Kidney glomerular epithelial cell (primary cell): ENCODE results near the gene ZNF609.

Experiments used
- DNase-seq: peaks from one replicate; lab custom pipeline; 2025; lab: John Stamatoyannopoulos, UW

Gene ZNF609, protein sequence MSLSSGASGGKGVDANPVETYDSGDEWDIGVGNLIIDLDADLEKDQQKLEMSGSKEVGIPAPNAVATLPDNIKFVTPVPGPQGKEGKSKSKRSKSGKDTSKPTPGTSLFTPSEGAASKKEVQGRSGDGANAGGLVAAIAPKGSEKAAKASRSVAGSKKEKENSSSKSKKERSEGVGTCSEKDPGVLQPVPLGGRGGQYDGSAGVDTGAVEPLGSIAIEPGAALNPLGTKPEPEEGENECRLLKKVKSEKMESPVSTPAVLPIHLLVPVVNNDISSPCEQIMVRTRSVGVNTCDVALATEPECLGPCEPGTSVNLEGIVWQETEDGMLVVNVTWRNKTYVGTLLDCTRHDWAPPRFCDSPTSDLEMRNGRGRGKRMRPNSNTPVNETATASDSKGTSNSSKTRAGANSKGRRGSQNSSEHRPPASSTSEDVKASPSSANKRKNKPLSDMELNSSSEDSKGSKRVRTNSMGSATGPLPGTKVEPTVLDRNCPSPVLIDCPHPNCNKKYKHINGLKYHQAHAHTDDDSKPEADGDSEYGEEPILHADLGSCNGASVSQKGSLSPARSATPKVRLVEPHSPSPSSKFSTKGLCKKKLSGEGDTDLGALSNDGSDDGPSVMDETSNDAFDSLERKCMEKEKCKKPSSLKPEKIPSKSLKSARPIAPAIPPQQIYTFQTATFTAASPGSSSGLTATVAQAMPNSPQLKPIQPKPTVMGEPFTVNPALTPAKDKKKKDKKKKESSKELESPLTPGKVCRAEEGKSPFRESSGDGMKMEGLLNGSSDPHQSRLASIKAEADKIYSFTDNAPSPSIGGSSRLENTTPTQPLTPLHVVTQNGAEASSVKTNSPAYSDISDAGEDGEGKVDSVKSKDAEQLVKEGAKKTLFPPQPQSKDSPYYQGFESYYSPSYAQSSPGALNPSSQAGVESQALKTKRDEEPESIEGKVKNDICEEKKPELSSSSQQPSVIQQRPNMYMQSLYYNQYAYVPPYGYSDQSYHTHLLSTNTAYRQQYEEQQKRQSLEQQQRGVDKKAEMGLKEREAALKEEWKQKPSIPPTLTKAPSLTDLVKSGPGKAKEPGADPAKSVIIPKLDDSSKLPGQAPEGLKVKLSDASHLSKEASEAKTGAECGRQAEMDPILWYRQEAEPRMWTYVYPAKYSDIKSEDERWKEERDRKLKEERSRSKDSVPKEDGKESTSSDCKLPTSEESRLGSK (N-terminal part only)

GRCh38 chr15:64460206-64460723, at the start of gene ZNF609:
Gene ZNF609, plus strand, starts transcription at chr15:64460578. Its CDS starts 38,842 bp downstream, at chr15:64499420.
- peak; percentile 73 for DNase-seq

DNA sequence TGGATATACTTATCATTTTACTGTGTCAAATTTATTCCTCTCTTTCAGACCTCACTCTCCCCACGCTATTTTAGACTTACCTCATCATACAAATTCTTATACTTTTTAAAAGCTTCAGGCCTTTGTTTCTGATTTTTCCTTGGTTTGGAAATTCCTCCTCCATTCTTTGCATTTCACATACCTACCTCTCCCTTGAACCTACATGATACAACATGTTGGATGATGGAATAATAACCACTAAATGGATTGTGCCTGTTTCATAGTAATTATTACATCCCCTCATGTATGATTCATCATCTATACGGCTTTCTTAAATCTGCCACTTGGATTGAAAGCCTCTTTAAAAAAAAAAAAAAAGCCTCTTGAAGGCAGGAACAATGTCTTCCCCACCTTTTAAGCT, 48.2 kb upstream of the ZNF609 start:
- no peak for DNase-seq

GRCh38 chr15:64422697-64423096, 37.7 kb upstream of the ZNF609 start:
- DNase-seq: no peak

- no peak for DNase-seq
Observed at GRCh38 chr15:64423970-64424369, 36.4 kb upstream of the ZNF609 start.

GRCh38 chr15:64425221-64425620, 35.2 kb upstream of the ZNF609 start:
- no peak for DNase-seq

DNA sequence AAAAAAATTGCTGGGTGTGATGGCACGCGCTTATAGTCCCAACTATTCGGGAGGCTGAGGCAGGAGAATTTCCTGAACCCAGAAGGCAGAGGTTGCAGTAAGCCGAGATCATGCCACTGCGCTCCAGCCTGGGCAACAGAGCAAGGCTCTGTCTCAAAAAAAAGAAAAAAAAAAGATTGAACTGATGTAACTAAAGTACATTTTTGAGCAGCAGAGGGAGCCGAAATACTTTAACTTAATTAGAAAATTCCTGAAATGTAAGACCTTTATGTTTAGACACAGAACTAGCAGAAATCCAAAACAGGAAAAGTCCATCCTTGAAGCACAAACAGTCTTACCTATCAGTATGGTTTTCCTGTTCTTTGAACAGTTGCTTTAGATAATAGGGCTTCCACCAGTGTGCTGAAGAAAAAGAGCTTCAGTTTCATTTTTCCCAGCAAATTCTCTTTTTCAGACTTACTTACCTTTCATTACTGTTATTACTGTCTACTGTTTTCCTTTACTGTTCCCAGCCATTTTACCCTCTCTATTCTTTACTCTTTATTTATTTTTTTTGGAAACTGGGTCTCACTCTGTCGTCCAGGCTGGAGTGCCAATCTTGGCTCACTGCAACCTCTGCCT, 33.4 kb upstream of the ZNF609 start:
- DNase-seq: peak; percentile 16

- no peak for DNase-seq
Observed at GRCh38 chr15:64429448-64429847, 30.9 kb upstream of the ZNF609 start.

- DNase-seq: no peak
Observed at GRCh38 chr15:64430000-64430735, 30.2 kb upstream of the ZNF609 start.

GRCh38 chr15:64437982-64438381, 22.4 kb upstream of the ZNF609 start:
- no peak for DNase-seq

- no peak for DNase-seq
Observed at GRCh38 chr15:64438653-64439447, 21.5 kb upstream of the ZNF609 start.

DNA sequence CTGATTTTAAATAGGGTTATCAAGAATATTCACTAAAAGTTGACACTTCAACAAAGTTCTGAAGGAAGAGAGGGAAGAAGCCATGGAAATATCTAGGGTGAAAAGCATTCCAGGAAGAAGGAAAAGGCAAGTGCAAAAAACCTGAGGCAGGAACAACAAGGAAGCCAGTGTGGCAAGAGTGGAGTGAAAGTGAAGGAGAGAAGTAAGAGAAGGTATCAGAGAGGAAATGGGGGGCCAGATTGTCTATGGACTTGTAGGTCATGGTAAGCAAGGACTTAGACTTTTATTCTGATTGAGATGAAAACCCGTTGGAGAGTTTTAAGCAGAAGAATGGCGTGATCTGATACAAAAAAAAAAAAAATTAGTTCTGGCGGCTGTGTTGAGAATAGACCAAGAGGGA, 18.5 kb upstream of the ZNF609 start:
- DNase-seq: no peak

DNA sequence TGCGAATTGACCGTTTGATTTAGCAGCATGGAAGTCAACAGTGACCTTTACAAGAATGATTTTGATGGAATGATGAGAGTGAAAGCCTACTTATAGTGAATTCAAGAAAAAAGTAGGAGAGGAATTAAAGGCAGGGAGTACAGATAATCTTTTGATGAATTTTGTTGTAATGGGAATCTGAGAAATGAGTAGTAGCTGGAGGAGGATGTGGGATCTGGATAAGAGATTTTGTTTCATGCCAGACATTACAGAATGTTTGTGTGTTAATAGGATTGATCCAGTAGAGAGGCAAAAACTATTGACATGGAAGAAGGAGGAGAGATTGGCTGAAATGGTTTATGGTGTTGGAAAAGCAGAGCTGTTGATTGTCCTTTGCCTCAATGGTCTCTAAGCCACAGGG, 17.4 kb upstream of the ZNF609 start:
- no peak for DNase-seq

GRCh38 chr15:64443747-64444621, 16.4 kb upstream of the ZNF609 start:
- peak; percentile 97 for DNase-seq

- DNase-seq: no peak
Observed at GRCh38 chr15:64444836-64445235, 15.5 kb upstream of the ZNF609 start.

- DNase-seq: no peak
Observed at GRCh38 chr15:64447536-64448315, 12.7 kb upstream of the ZNF609 start.

DNA sequence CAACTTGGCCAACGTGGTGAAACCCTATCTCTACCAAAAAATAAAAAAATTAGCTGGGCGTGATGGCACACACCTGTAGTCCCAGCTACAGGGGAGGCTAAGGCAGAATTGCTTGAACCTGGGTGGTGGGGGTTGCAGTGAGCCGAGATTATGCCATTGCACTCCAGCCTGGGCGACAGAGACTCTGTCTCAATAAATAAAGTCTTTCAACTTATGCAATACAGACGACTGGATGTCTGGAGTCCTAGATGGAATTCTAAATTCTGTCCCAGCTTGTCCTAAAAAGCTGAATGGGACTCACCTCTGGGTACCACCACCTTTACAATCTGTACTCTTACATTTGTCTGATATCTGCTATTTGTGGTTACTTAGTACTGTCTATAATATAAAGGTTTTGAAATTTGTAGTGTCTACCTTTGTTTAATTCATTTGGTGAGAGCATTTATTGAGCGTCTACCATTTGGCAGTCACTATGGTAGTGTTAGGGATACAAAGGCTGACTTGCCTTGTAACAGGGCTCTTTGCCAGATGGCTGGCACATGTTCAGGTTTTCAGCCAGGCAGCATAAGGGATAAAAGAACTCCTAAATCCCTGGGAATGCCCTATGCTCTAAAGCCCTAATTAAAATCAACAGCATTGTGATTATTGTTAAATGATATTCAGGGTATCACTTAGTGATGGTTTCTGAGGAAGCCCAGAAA, 7.2 kb upstream of the ZNF609 start:
- DNase-seq: no peak

DNA sequence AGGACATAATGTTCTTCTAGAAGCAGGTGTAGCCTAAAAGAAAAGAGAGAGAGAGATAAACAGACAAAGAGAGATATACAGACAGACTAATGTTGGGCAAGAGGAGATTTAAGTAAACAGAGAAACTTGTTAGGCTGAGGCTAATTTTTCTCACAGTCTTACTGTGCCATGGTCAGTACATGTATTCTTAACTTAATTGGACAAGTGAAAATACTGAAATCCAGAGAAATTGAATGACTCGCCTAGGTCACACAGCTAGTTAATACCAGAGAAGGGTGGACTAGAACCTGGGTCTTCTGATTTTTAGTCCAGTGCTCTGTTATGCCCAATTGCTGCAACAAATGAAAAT, 6.7 kb upstream of the ZNF609 start:
- no peak for DNase-seq

DNA sequence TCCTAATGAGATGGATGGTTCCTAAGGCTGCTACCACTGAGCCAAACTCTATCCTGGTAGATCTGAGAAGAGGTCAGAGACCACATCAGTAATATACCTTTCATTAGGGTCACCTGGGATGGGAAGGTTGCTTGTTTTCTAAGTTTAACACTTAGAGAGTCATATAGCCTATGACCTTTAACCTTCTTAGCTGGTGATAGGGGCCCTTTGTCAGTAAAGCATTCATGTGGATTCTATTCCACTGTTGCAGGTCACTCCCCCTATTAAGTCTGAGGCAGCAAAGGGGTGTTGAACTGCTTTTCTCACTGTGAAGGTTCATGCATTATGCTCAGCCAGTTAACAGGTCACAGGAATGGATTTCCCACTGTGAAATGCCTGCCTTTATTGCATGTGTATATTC, 6.1 kb upstream of the ZNF609 start:
- no peak for DNase-seq
